ENCODE measurements around the gene SNRPB. TPM values are rescaled to one million over a fixed set of nuclear protein-coding genes. Genes with fewer than 3 reads are reported as not detected.

The SNRPB gene
- total RNA-seq, result 100 to 1,000 TPM in 1 of 2 donors, 10 to 100 TPM in 1; 86.0 to 132 TPM
- polyA plus RNA-seq (ENCODE audit: insufficient read length in 6 of 6), result 100 to 1,000 TPM; 106 to 131 (median 124) TPM
- long read RNA-seq, donor 1, transcript SNRPB-202 (7 exons, 1,008 nt), result minor isoform, 43 of 342 reads
- long read RNA-seq, donor 1, transcript SNRPB-201 (7 exons, 1,154 nt), result major isoform, 90 of 342 reads
- long read RNA-seq, donor 1, partial matches to known transcripts, result 185 of 342 reads
- long read RNA-seq, donor 1, other reads (novel, unspliced or antisense), result 22 of 342 reads
- long read RNA-seq, donor 2, transcript SNRPB-201 (7 exons, 1,154 nt), result major isoform, 94 of 261 reads
- long read RNA-seq, donor 2, transcript SNRPB-202 (7 exons, 1,008 nt), result minor isoform, 31 of 261 reads
- long read RNA-seq, donor 2, partial matches to known transcripts, result 134 of 261 reads
- long read RNA-seq, donor 2, other reads (novel, unspliced or antisense), result 0 of 261 reads
- long read RNA-seq, donor 3, transcript SNRPB-201 (7 exons, 1,154 nt), result major isoform, 76 of 195 reads
- long read RNA-seq, donor 3, transcript SNRPB-202 (7 exons, 1,008 nt), result minor isoform, 27 of 195 reads
- long read RNA-seq, donor 3, partial matches to known transcripts, result 91 of 195 reads
- long read RNA-seq, donor 3, other reads (novel, unspliced or antisense), result 0 of 195 reads
- long read RNA-seq, donor 4, transcript SNRPB-202 (7 exons, 1,008 nt), result minor isoform, 24 of 121 reads
- long read RNA-seq, donor 4, transcript SNRPB-201 (7 exons, 1,154 nt), result major isoform, 90 of 121 reads
- long read RNA-seq, donor 4, partial matches to known transcripts, result 5 of 121 reads
- long read RNA-seq, donor 4, other reads (novel, unspliced or antisense), result 2 of 121 reads
- long read RNA-seq, donor 5, transcript SNRPB-201 (7 exons, 1,154 nt), result major isoform, 60 of 209 reads
- long read RNA-seq, donor 5, transcript SNRPB-202 (7 exons, 1,008 nt), result minor isoform, 18 of 209 reads
- long read RNA-seq, donor 5, partial matches to known transcripts, result 121 of 209 reads
- long read RNA-seq, donor 5, other reads (novel, unspliced or antisense), result 10 of 209 reads
- long read RNA-seq, donor 6, transcript SNRPB-201 (7 exons, 1,154 nt), result major isoform, 99 of 275 reads
- long read RNA-seq, donor 6, transcript SNRPB-202 (7 exons, 1,008 nt), result minor isoform, 30 of 275 reads
- long read RNA-seq, donor 6, partial matches to known transcripts, result 134 of 275 reads
- long read RNA-seq, donor 6, other reads (novel, unspliced or antisense), result 10 of 275 reads
- long read RNA-seq, donor 7, transcript SNRPB-202 (7 exons, 1,008 nt), result minor isoform, 25 of 185 reads
- long read RNA-seq, donor 7, transcript SNRPB-201 (7 exons, 1,154 nt), result major isoform, 46 of 185 reads
- long read RNA-seq, donor 7, partial matches to known transcripts, result 107 of 185 reads
- long read RNA-seq, donor 7, other reads (novel, unspliced or antisense), result 6 of 185 reads
- long read RNA-seq, donor 8, transcript SNRPB-202 (7 exons, 1,008 nt), result minor isoform, 23 of 189 reads
- long read RNA-seq, donor 8, transcript SNRPB-201 (7 exons, 1,154 nt), result major isoform, 56 of 189 reads
- long read RNA-seq, donor 8, partial matches to known transcripts, result 110 of 189 reads
- long read RNA-seq, donor 8, other reads (novel, unspliced or antisense), result 0 of 189 reads
- long read RNA-seq, donor 9, partial matches to known transcripts, result 0 of 1 reads
- long read RNA-seq, donor 9, other reads (novel, unspliced or antisense), result 0 of 1 reads
- long read RNA-seq, donor 10, transcript SNRPB-201 (7 exons, 1,154 nt), result major isoform, 179 of 224 reads
- long read RNA-seq, donor 10, transcript SNRPB-202 (7 exons, 1,008 nt), result minor isoform, 37 of 224 reads
- long read RNA-seq, donor 10, partial matches to known transcripts, result 2 of 224 reads
- long read RNA-seq, donor 10, other reads (novel, unspliced or antisense), result 5 of 224 reads
- long read RNA-seq, donor 11, result 0 reads
- long read RNA-seq, donor 12, transcript SNRPB-201 (7 exons, 1,154 nt), result major isoform, 51 of 152 reads
- long read RNA-seq, donor 12, transcript SNRPB-202 (7 exons, 1,008 nt), result minor isoform, 20 of 152 reads
- long read RNA-seq, donor 12, partial matches to known transcripts, result 81 of 152 reads
- long read RNA-seq, donor 12, other reads (novel, unspliced or antisense), result 0 of 152 reads

- H3K27ac ChIP-seq, result peak within 1 kb of the TSS; percentile 93 to 95
- H3K27me3 ChIP-seq, result no peaks in the 10 kb centered on the region
- intact Hi-C loops (cut with DNase I), result no loop called here
- peaks cover 0 to 23% of the 10 kb centered on the region in 2 donors for H3K36me3 ChIP-seq
- TF ChIP-seq, protein P1, sequence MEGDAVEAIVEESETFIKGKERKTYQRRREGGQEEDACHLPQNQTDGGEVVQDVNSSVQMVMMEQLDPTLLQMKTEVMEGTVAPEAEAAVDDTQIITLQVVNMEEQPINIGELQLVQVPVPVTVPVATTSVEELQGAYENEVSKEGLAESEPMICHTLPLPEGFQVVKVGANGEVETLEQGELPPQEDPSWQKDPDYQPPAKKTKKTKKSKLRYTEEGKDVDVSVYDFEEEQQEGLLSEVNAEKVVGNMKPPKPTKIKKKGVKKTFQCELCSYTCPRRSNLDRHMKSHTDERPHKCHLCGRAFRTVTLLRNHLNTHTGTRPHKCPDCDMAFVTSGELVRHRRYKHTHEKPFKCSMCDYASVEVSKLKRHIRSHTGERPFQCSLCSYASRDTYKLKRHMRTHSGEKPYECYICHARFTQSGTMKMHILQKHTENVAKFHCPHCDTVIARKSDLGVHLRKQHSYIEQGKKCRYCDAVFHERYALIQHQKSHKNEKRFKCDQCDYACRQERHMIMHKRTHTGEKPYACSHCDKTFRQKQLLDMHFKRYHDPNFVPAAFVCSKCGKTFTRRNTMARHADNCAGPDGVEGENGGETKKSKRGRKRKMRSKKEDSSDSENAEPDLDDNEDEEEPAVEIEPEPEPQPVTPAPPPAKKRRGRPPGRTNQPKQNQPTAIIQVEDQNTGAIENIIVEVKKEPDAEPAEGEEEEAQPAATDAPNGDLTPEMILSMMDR (IDR thresholded peaks at IDR 0.05), result no peak
- H3K4me1 ChIP-seq, result peaks cover 10 to 33% of the 10 kb centered on the region in 2 donors
- DNase-seq (peak; percentile 97 to 99 (median 98)), ATAC-seq (peak; percentile 99)
- no peaks in the 10 kb centered on the region for H3K9me3 ChIP-seq
- H3K4me3 ChIP-seq, result peak within 1 kb of the TSS; percentile 80 to 86
Measured at GRCh38 chr20:2470423-2471193, at the start of gene SNRPB. Gene SNRPB, minus strand, starts transcription at chr20:2470789. Its CDS starts 99 bp downstream, at chr20:2470690.

- no peak overlapping the region for H3K4me3 ChIP-seq
- no peaks in the 10 kb centered on the region for H3K36me3 ChIP-seq
- no peaks in the 10 kb centered on the region for H3K27me3 ChIP-seq
- H3K4me1 ChIP-seq, result peaks cover 0 to 9% of the 10 kb centered on the region in 2 donors
- intact Hi-C loops (cut with DNase I), result no loop called here
- H3K27ac ChIP-seq, result no peak overlapping the region
- no peak for DNase-seq
- no peaks in the 10 kb centered on the region for H3K9me3 ChIP-seq
- TF ChIP-seq, protein P1 (IDR thresholded peaks at IDR 0.05), result no peak
- ATAC-seq, result no peak
Measured at GRCh38 chr20:2519115-2519809, 48.7 kb upstream of the SNRPB start.

DNA sequence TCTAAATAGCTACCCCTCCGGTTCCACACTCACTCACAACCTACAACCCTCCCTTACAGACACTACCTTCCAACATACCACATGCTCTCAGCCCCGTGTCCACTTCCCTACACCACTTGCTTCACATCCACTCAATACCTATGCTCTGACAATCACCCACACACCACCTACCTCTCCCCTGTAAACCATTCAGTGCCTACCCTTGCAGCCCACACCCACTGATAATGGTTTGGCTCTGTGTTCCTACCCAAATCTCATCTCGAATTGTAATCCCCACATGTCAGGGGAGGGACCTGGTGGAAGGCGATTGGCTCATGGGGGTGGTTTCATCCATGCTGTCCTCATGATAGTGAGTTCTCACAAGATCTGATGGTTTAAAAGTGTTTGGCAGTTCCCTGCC is 48.0 kb upstream of the SNRPB start:
- intact Hi-C loops (cut with DNase I), result no loop called here
- H3K27ac ChIP-seq, result no peak overlapping the region

More for the DNA sequence above, 48.0 kb upstream of the SNRPB start:
- no peak overlapping the region for H3K4me3 ChIP-seq
- peaks cover 0 to 2% of the 10 kb centered on the region in 2 donors for H3K4me1 ChIP-seq
- ATAC-seq (no peak), DNase-seq (no peak)
- H3K36me3 ChIP-seq, result no peaks in the 10 kb centered on the region
- H3K27me3 ChIP-seq, result no peaks in the 10 kb centered on the region
- TF ChIP-seq, protein P1 (IDR thresholded peaks at IDR 0.05), result no peak
- no peaks in the 10 kb centered on the region for H3K9me3 ChIP-seq

Data from left lung (tissue), 14 donors.